HEK293 (cell line): Measurements from ENCODE around the gene PLCD4.

ENCODE experiments used
- CTCF ChIA-PET: fragments of 350-600 bp; formaldehyde crosslinking; extraction: SDS; loops from one replicate; lab custom pipeline; 2021; ENCODE audit warnings: antibody characterized with exemption; lab: Yijun Ruan, JAX
- POLR2A ChIA-PET: fragments of 300-600 bp; formaldehyde crosslinking; extraction: SDS; loops from one replicate; lab custom pipeline; 2020; ENCODE audit warnings: antibody characterized with exemption, inconsistent platforms; lab: Yijun Ruan, JAX
- H3K27ac ChIP-seq: fragments of 200-500 bp; sonication (Bioruptor generic); 2 replicates; pipeline ENCODE4 v1.5.1; 2014; ENCODE audit warnings: low read depth, low read length, control low read depth, inconsistent platforms; ENCODE audit errors: extremely low read depth
- H3K36me3 ChIP-seq, 2 experiments: fragments of 200-500 bp in 1 of 2; sonication (Bioruptor generic) in 1 of 2; 1 replicate in 1 of 2; 2 replicates in 1 of 2; pipeline ENCODE4 v1.5.1; 2014 to 2017; ENCODE audit warnings: inconsistent platforms in 2 of 2, low read length in 2 of 2; ENCODE audit not compliant: control insufficient read depth in 2 of 2, insufficient read depth in 1 of 2
- H3K4me1 ChIP-seq: fragments of 200-500 bp; sonication (Bioruptor generic); 2 replicates; pipeline ENCODE4 v1.5.1; 2014; ENCODE audit warnings: mild to moderate bottlenecking, low read length, inconsistent platforms; ENCODE audit not compliant: control insufficient read depth, insufficient read depth
- H3K4me3 ChIP-seq: 2 replicates; pipeline ENCODE4 v1.5.1; 2011; ENCODE audit warnings: low read depth, mild to moderate bottlenecking, control low read depth, low read length, moderate library complexity
- H3K9me3 ChIP-seq: fragments of 200-500 bp; sonication (Bioruptor generic); 2 replicates; pipeline ENCODE4 v1.5.1; 2014; ENCODE audit warnings: low read depth, low read length, inconsistent platforms; ENCODE audit not compliant: control insufficient read depth, insufficient read depth
- GLI4 ChIP-seq: fragments of 450-650 bp; formaldehyde crosslinking; IDR thresholded peaks from 2 replicates; pipeline ENCODE4 v1.5.1; 2016; ENCODE audit warnings: missing biosample characterization, missing genetic modification characterization
- HOXC10 ChIP-seq: sonication (generic); formaldehyde crosslinking; IDR thresholded peaks from 2 replicates; pipeline ENCODE4 v1.8.1; 2023; ENCODE audit warnings: mild to moderate bottlenecking, missing genetic modification reagents
- WT1 ChIP-seq: fragments of 450-650 bp; formaldehyde crosslinking; IDR thresholded peaks from 2 replicates; pipeline ENCODE4 v1.5.1; 2016; ENCODE audit warnings: missing biosample characterization, missing genetic modification characterization
- ZIC2 ChIP-seq: fragments of 450-650 bp; formaldehyde crosslinking; IDR thresholded peaks from 2 replicates; pipeline ENCODE4 v1.5.1; 2016; ENCODE audit warnings: missing biosample characterization, missing genetic modification characterization
- ZNF121 ChIP-seq: fragments of 450-650 bp; formaldehyde crosslinking; IDR thresholded peaks from 2 replicates; pipeline ENCODE4 v1.5.1; 2016; ENCODE audit warnings: missing biosample characterization, missing genetic modification characterization
- ZNF132 ChIP-seq: fragments of 450-650 bp; formaldehyde crosslinking; IDR thresholded peaks from 2 replicates; pipeline ENCODE4 v1.5.1; 2017; ENCODE audit warnings: missing biosample characterization, missing genetic modification characterization, borderline replicate concordance
- ZNF24 ChIP-seq: fragments of 450-650 bp; formaldehyde crosslinking; IDR thresholded peaks from 2 replicates; pipeline ENCODE4 v1.5.1; 2016; ENCODE audit warnings: missing biosample characterization, missing genetic modification characterization
- ZNF248 ChIP-seq: fragments of 450-650 bp; formaldehyde crosslinking; IDR thresholded peaks from 2 replicates; pipeline ENCODE4 v1.5.1; 2017; ENCODE audit warnings: missing biosample characterization, missing genetic modification characterization
- ZNF311 ChIP-seq: fragments of 450-650 bp; formaldehyde crosslinking; IDR thresholded peaks from 2 replicates; pipeline ENCODE4 v1.5.1; 2017; ENCODE audit warnings: missing biosample characterization, missing genetic modification characterization, borderline replicate concordance
- ZNF324 ChIP-seq: fragments of 450-650 bp; formaldehyde crosslinking; IDR thresholded peaks from 2 replicates; pipeline ENCODE4 v1.5.1; 2016; ENCODE audit warnings: missing biosample characterization, missing genetic modification characterization
- ZNF426 ChIP-seq: fragments of 450-650 bp; formaldehyde crosslinking; IDR thresholded peaks from 2 replicates; pipeline ENCODE4 v1.5.1; 2017; ENCODE audit warnings: missing biosample characterization, missing genetic modification characterization, mild to moderate bottlenecking, inconsistent platforms, moderate library complexity
- ZNF514 ChIP-seq: fragments of 450-650 bp; formaldehyde crosslinking; IDR thresholded peaks from 2 replicates; pipeline ENCODE4 v1.5.1; 2016; ENCODE audit warnings: missing biosample characterization, missing genetic modification characterization
- ZNF529 ChIP-seq: fragments of 450-650 bp; formaldehyde crosslinking; IDR thresholded peaks from 2 replicates; pipeline ENCODE4 v1.5.1; 2017; ENCODE audit warnings: missing genetic modification characterization, missing biosample characterization; ENCODE audit not compliant: insufficient replicate concordance
- ZNF561 ChIP-seq: fragments of 450-650 bp; IDR thresholded peaks from 2 replicates; pipeline ENCODE4 v1.5.1; 2018; ENCODE audit warnings: missing biosample characterization, missing genetic modification characterization, borderline replicate concordance
- ZNF585B ChIP-seq: fragments of 450-650 bp; formaldehyde crosslinking; IDR thresholded peaks from 2 replicates; pipeline ENCODE4 v1.5.1; 2016; ENCODE audit warnings: missing biosample characterization, missing genetic modification characterization
- ZNF600 ChIP-seq: fragments of 450-650 bp; formaldehyde crosslinking; IDR thresholded peaks from 2 replicates; pipeline ENCODE4 v1.5.1; 2016; ENCODE audit warnings: missing biosample characterization, missing genetic modification characterization
- ZNF610 ChIP-seq: fragments of 450-650 bp; formaldehyde crosslinking; IDR thresholded peaks from 2 replicates; pipeline ENCODE4 v1.5.1; 2016; ENCODE audit warnings: missing biosample characterization, missing genetic modification characterization, borderline replicate concordance
- ZNF621 ChIP-seq: fragments of 450-650 bp; formaldehyde crosslinking; IDR thresholded peaks from 2 replicates; pipeline ENCODE4 v1.5.1; 2017; ENCODE audit warnings: missing biosample characterization, missing genetic modification characterization
- ZNF623 ChIP-seq: fragments of 450-650 bp; formaldehyde crosslinking; IDR thresholded peaks from 2 replicates; pipeline ENCODE4 v1.5.1; 2016; ENCODE audit warnings: missing biosample characterization, missing genetic modification characterization
- ZNF664 ChIP-seq: fragments of 450-650 bp; formaldehyde crosslinking; IDR thresholded peaks from 2 replicates; pipeline ENCODE4 v1.5.1; 2016; ENCODE audit warnings: missing biosample characterization, missing genetic modification characterization
- ZNF747 ChIP-seq: fragments of 450-650 bp; formaldehyde crosslinking; IDR thresholded peaks from 2 replicates; pipeline ENCODE4 v1.5.1; 2016; ENCODE audit warnings: missing biosample characterization, missing genetic modification characterization
- ZNF830 ChIP-seq: fragments of 450-650 bp; IDR thresholded peaks from 2 replicates; pipeline ENCODE4 v1.5.0; 2018; ENCODE audit warnings: missing biosample characterization, missing genetic modification characterization, low read depth, mild to moderate bottlenecking, moderate library complexity
- ZSCAN23 ChIP-seq: fragments of 450-650 bp; formaldehyde crosslinking; IDR thresholded peaks from 2 replicates; pipeline ENCODE4 v1.5.1; 2016; ENCODE audit warnings: missing biosample characterization, missing genetic modification characterization
- ZXDB ChIP-seq: fragments of 450-650 bp; formaldehyde crosslinking; IDR thresholded peaks from 2 replicates; pipeline ENCODE4 v1.5.1; 2016; ENCODE audit warnings: missing biosample characterization, missing genetic modification characterization
- TF ChIP-seq, protein P1 (sequence below): fragments of 450-650 bp; IDR thresholded peaks from 2 replicates; pipeline ENCODE4 v1.5.1; 2018; ENCODE audit warnings: missing biosample characterization, mild to moderate bottlenecking, missing genetic modification characterization
- TF ChIP-seq, protein P2 (sequence below): fragments of 450-650 bp; IDR thresholded peaks from 2 replicates; pipeline ENCODE4 v1.5.1; 2018; ENCODE audit warnings: missing biosample characterization, missing genetic modification characterization
- TF ChIP-seq, protein P3 (sequence below): fragments of 450-650 bp; formaldehyde crosslinking; IDR thresholded peaks from 2 replicates; pipeline ENCODE4 v1.5.1; 2016; ENCODE audit warnings: missing biosample characterization, missing genetic modification characterization

Gene PLCD4

DNA sequence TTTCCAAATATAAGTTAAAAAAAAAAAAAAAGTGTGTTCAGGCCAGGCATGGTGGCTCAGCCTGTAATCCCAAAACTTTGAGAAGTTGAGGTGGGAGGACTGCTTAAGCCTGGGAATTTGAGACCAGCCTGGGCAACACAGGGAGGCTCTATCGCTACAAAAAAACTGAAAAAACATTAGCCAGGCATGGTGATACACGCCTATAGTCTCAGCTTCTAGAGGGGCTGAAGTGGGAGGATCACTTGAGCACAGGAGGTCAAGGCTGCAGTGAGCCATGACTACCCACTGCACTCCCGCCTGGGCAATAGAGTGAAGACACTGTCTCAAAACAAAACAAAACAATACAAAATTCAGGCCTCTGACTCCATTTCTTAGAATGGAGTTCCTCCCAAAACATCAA lies 48.7 kb upstream of the PLCD4 start (continued):
- TF ChIP-seq HOXC10 (CRISPR knock-in tag), result no peak
- no peak for TF ChIP-seq ZNF24 (tag by site-specific recombination)
- no peak for TF ChIP-seq WT1 (tag by site-specific recombination)
- TF ChIP-seq ZXDB (tag by site-specific recombination), result no peak
- TF ChIP-seq, protein P1, sequence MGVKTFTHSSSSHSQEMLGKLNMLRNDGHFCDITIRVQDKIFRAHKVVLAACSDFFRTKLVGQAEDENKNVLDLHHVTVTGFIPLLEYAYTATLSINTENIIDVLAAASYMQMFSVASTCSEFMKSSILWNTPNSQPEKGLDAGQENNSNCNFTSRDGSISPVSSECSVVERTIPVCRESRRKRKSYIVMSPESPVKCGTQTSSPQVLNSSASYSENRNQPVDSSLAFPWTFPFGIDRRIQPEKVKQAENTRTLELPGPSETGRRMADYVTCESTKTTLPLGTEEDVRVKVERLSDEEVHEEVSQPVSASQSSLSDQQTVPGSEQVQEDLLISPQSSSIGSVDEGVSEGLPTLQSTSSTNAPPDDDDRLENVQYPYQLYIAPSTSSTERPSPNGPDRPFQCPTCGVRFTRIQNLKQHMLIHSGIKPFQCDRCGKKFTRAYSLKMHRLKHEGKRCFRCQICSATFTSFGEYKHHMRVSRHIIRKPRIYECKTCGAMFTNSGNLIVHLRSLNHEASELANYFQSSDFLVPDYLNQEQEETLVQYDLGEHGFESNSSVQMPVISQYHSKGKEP (tag by site-specific recombination), result no peak
- no peak for TF ChIP-seq GLI4
- no peak for TF ChIP-seq ZSCAN23 (tag by site-specific recombination)
- no peak for TF ChIP-seq ZNF121 (tag by site-specific recombination)

DNA sequence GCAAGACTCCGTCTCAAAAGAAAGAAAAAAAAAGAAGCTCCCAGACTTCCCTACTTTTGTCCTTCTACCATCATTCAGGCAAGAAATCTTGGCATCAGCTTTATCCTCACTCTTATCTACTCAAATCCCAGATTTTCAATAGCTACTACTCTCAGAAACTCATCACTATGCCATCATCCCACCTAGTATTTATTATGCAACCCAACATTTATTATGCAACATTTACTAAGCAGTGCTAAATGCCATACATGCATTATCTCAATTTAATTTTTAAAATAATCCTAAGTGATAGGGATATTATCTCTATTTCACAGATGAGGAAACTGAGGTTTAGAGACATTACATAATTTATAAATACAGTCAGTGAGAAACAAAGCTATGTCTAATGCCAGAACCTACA lies 43.6 kb upstream of the PLCD4 start:
- H3K27ac ChIP-seq, result no peak overlapping the region
- ChIA-PET POLR2A (no interaction called here), CTCF (interaction anchor here (0.5 to 1.5 kb wide), 4 partner anchors 17 to 378 kb away, joined by 3 to 4 read pairs (median 4); no protein-coding TSS in a partner anchor)
- no peaks in the 10 kb centered on the region for H3K4me1 ChIP-seq
- H3K4me3 ChIP-seq, result no peak overlapping the region
- peaks cover 33 to 70% of the 10 kb centered on the region in 2 experiments for H3K36me3 ChIP-seq
- TF ChIP-seq ZNF529 (tag by site-specific recombination) (no peak), ZNF514 (tag by site-specific recombination) (no peak), ZNF426 (tag by site-specific recombination) (no peak), ZNF664 (tag by site-specific recombination) (no peak), ZNF585B (tag by site-specific recombination) (no peak), ZNF623 (tag by site-specific recombination) (no peak)
- TF ChIP-seq, protein P2, sequence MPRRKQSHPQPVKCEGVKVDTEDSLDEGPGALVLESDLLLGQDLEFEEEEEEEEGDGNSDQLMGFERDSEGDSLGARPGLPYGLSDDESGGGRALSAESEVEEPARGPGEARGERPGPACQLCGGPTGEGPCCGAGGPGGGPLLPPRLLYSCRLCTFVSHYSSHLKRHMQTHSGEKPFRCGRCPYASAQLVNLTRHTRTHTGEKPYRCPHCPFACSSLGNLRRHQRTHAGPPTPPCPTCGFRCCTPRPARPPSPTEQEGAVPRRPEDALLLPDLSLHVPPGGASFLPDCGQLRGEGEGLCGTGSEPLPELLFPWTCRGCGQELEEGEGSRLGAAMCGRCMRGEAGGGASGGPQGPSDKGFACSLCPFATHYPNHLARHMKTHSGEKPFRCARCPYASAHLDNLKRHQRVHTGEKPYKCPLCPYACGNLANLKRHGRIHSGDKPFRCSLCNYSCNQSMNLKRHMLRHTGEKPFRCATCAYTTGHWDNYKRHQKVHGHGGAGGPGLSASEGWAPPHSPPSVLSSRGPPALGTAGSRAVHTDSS (tag by site-specific recombination), result no peak
- H3K9me3 ChIP-seq, result no peaks in the 10 kb centered on the region

DNA sequence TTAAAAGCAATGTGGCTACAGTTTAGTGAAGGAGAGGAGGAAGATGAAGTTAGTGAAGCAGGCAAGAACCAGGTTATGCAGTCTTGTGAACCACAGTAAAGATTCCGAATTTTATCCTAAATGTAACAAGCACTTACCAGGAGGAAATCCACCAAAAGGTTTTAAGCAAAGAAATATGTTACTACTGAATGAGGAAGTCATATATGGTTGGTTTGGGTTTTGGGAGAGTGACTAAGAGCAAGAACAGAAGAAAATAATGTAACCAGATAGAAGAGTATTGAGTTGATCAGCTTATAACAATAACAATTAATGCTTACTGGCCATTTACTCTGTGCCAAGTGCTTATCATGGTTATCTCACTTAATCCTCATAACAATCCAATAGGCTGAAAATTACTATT lies 41.4 kb upstream of the PLCD4 start:
- Histone ChIP-seq H3K9me3 (no peaks in the 10 kb centered on the region), H3K4me1 (peaks cover 6% of the 10 kb centered on the region), H3K36me3 (peaks cover 16 to 54% of the 10 kb centered on the region in 2 experiments), H3K4me3 (no peak overlapping the region), H3K27ac (no peak overlapping the region)
- POLR2A ChIA-PET, result no interaction called here
- CTCF ChIA-PET, result interaction anchor here (1.4 kb wide), 1 partner anchor 82 kb away, joined by 3 read pairs; no protein-coding TSS in a partner anchor
- TF ChIP-seq ZNF747 (tag by site-specific recombination) (no peak), ZNF311 (tag by site-specific recombination) (no peak), ZNF561 (tag by site-specific recombination) (no peak), ZNF610 (tag by site-specific recombination) (no peak), ZNF132 (tag by site-specific recombination) (no peak), ZIC2 (tag by site-specific recombination) (no peak), HOXC10 (CRISPR knock-in tag) (no peak), ZNF248 (tag by site-specific recombination) (no peak), ZNF600 (tag by site-specific recombination) (no peak), ZNF621 (tag by site-specific recombination) (no peak), ZNF830 (tag by site-specific recombination) (no peak), ZNF324 (no peak)
- TF ChIP-seq, protein P3, sequence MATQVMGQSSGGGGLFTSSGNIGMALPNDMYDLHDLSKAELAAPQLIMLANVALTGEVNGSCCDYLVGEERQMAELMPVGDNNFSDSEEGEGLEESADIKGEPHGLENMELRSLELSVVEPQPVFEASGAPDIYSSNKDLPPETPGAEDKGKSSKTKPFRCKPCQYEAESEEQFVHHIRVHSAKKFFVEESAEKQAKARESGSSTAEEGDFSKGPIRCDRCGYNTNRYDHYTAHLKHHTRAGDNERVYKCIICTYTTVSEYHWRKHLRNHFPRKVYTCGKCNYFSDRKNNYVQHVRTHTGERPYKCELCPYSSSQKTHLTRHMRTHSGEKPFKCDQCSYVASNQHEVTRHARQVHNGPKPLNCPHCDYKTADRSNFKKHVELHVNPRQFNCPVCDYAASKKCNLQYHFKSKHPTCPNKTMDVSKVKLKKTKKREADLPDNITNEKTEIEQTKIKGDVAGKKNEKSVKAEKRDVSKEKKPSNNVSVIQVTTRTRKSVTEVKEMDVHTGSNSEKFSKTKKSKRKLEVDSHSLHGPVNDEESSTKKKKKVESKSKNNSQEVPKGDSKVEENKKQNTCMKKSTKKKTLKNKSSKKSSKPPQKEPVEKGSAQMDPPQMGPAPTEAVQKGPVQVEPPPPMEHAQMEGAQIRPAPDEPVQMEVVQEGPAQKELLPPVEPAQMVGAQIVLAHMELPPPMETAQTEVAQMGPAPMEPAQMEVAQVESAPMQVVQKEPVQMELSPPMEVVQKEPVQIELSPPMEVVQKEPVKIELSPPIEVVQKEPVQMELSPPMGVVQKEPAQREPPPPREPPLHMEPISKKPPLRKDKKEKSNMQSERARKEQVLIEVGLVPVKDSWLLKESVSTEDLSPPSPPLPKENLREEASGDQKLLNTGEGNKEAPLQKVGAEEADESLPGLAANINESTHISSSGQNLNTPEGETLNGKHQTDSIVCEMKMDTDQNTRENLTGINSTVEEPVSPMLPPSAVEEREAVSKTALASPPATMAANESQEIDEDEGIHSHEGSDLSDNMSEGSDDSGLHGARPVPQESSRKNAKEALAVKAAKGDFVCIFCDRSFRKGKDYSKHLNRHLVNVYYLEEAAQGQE (tag by site-specific recombination), result no peak
